Measurements from ENCODE around the gene INAFM1.

The INAFM1 gene

GRCh38 chr19:47313754-47314295, 39.1 kb downstream of the INAFM1 start:
- H3K27me3 ChIP-seq (ENCODE audit: insufficient read depth, low read depth), result peaks cover 75% of the 10 kb centered on the region
- H3K79me2 ChIP-seq (ENCODE audit: insufficient read depth, low read depth), result no peaks in the 10 kb centered on the region
- H3K4me1 ChIP-seq (ENCODE audit: low read depth, poor library complexity, severe bottlenecking), result peaks cover 7% of the 10 kb centered on the region
- TF ChIP-seq CTCF (conservative IDR thresholded peaks at IDR 0.05; ENCODE audit: low read depth, low read length), result no peak
- H3K4me3 ChIP-seq (IDR thresholded peaks at IDR 0.05; ENCODE audit: insufficient read depth, low read depth, low read length), result no peak overlapping the region
- H3K9ac ChIP-seq, result no peak overlapping the region
- no peak overlapping the region for H3K4me2 ChIP-seq
- H3K27ac ChIP-seq, result no peak overlapping the region
- no peaks in the 10 kb centered on the region for H3K36me3 ChIP-seq (ENCODE audit: insufficient read depth)
- no peaks in the 10 kb centered on the region for H4K20me1 ChIP-seq (ENCODE audit: insufficient read depth)
- no peak overlapping the region for H2AFZ ChIP-seq (ENCODE audit: low read depth)

GRCh38 chr19:47315125-47315821, 40.6 kb downstream of the INAFM1 start:
- H3K4me3 ChIP-seq (IDR thresholded peaks at IDR 0.05; ENCODE audit: insufficient read depth, low read depth, low read length), result no peak overlapping the region
- H3K79me2 ChIP-seq (ENCODE audit: insufficient read depth, low read depth), result no peaks in the 10 kb centered on the region
- H3K4me1 ChIP-seq (ENCODE audit: low read depth, poor library complexity, severe bottlenecking), result peaks cover 7% of the 10 kb centered on the region
- no peak overlapping the region for H3K27ac ChIP-seq
- no peak overlapping the region for H3K9ac ChIP-seq
- H3K27me3 ChIP-seq (ENCODE audit: insufficient read depth, low read depth), result peaks cover 71% of the 10 kb centered on the region
- no peaks in the 10 kb centered on the region for H4K20me1 ChIP-seq (ENCODE audit: insufficient read depth)
- no peak overlapping the region for H3K4me2 ChIP-seq
- no peak for TF ChIP-seq CTCF (conservative IDR thresholded peaks at IDR 0.05; ENCODE audit: low read depth, low read length)
- H3K36me3 ChIP-seq (ENCODE audit: insufficient read depth), result no peaks in the 10 kb centered on the region
- H2AFZ ChIP-seq (ENCODE audit: low read depth), result no peak overlapping the region

- Histone ChIP-seq H3K9ac (no peak overlapping the region), H3K36me3 (ENCODE audit: insufficient read depth) (no peaks in the 10 kb centered on the region), H2AFZ (ENCODE audit: low read depth) (no peak overlapping the region), H3K27me3 (ENCODE audit: insufficient read depth, low read depth) (peaks cover 71% of the 10 kb centered on the region), H3K4me2 (no peak overlapping the region), H3K27ac (no peak overlapping the region), H3K4me3 (IDR thresholded peaks at IDR 0.05; ENCODE audit: insufficient read depth, low read depth, low read length) (no peak overlapping the region), H3K4me1 (ENCODE audit: low read depth, poor library complexity, severe bottlenecking) (peaks cover 7% of the 10 kb centered on the region), H3K79me2 (ENCODE audit: insufficient read depth, low read depth) (no peaks in the 10 kb centered on the region), H4K20me1 (ENCODE audit: insufficient read depth) (no peaks in the 10 kb centered on the region)
- TF ChIP-seq CTCF (conservative IDR thresholded peaks at IDR 0.05; ENCODE audit: low read depth, low read length), result no peak
These were observed 41.8 kb downstream of the INAFM1 start for GRCh38 chr19:47316513-47316912.

GRCh38 chr19:47319923-47320871, 45.5 kb downstream of the INAFM1 start:
- Histone ChIP-seq H4K20me1 (ENCODE audit: insufficient read depth) (no peaks in the 10 kb centered on the region), H3K27ac (no peak overlapping the region), H3K36me3 (ENCODE audit: insufficient read depth) (no peaks in the 10 kb centered on the region), H3K4me2 (no peak overlapping the region), H2AFZ (ENCODE audit: low read depth) (no peak overlapping the region), H3K4me1 (ENCODE audit: low read depth, poor library complexity, severe bottlenecking) (no peaks in the 10 kb centered on the region), H3K9ac (no peak overlapping the region), H3K79me2 (ENCODE audit: insufficient read depth, low read depth) (no peaks in the 10 kb centered on the region), H3K4me3 (IDR thresholded peaks at IDR 0.05; ENCODE audit: insufficient read depth, low read depth, low read length) (no peak overlapping the region), H3K27me3 (ENCODE audit: insufficient read depth, low read depth) (peaks cover 72% of the 10 kb centered on the region)
- no peak for TF ChIP-seq CTCF (conservative IDR thresholded peaks at IDR 0.05; ENCODE audit: low read depth, low read length)
